HepG2 (cell line): ENCODE measurements around the gene TEX55.
A peak's percentile ranks its signal among the peaks of the same experiment; 100 is the strongest.

Source experiments
- AGO1 ChIP-seq: fragments of 200-400 bp; formaldehyde crosslinking; IDR thresholded peaks from 2 replicates; pipeline ENCODE4 v1.6.1; 2017; ENCODE audit warnings: mild to moderate bottlenecking, low read depth, low read length, moderate library complexity; ENCODE audit not compliant: poor library complexity, severe bottlenecking
- CTCF ChIP-seq: sonication (generic); formaldehyde crosslinking; IDR thresholded peaks from 2 replicates; pipeline ENCODE4 v1.5.0; 2020; ENCODE audit warnings: mild to moderate bottlenecking, missing genetic modification reagents, moderate library complexity
- EZH2 ChIP-seq: conservative IDR thresholded peaks from 2 replicates; pipeline ENCODE4 v1.6.1; 2012; ENCODE audit warnings: mild to moderate bottlenecking, low read depth, low read length, moderate library complexity
- JARID2 ChIP-seq: sonication (generic); formaldehyde crosslinking; IDR thresholded peaks from 2 replicates; pipeline ENCODE4 v1.8.1; 2023; ENCODE audit warnings: missing genetic modification reagents, inconsistent platforms; ENCODE audit not compliant: insufficient replicate concordance
- MAZ ChIP-seq, 2 experiments: sonication (generic) in 1 of 2; formaldehyde crosslinking in 1 of 2; IDR thresholded peaks; 2 replicates each; pipeline versions ENCODE4 v1.5.0 to v1.6.1; 2012 to 2020; ENCODE audit warnings: low read depth in 2 of 2, mild to moderate bottlenecking in 2 of 2, borderline replicate concordance in 1 of 2, improper control_type of control experiment in 1 of 2, low read length in 1 of 2, missing genetic modification reagents in 1 of 2, moderate library complexity in 1 of 2
- POLR2A ChIP-seq, 2 experiments: IDR thresholded peaks; 2 replicates each; pipeline ENCODE4 v1.6.1; 2011; ENCODE audit warnings: low read depth in 2 of 2, low read length in 2 of 2, mild to moderate bottlenecking in 1 of 2, moderate library complexity in 1 of 2; ENCODE audit not compliant: insufficient read depth in 1 of 2
- SNRNP70 ChIP-seq: fragments of 200-400 bp; formaldehyde crosslinking; IDR thresholded peaks from 2 replicates; pipeline ENCODE4 v1.6.1; 2017; ENCODE audit warnings: mild to moderate bottlenecking, low read depth, low read length, moderate library complexity
- XBP1 ChIP-seq: sonication (generic); formaldehyde crosslinking; IDR thresholded peaks from 2 replicates; pipeline ENCODE4 v1.5.0; 2020; ENCODE audit warnings: missing genetic modification reagents
- ZNF746 ChIP-seq: sonication (generic); formaldehyde crosslinking; IDR thresholded peaks from 2 replicates; pipeline ENCODE4 v1.8.0; 2022; ENCODE audit warnings: mild to moderate bottlenecking, missing genetic modification reagents
- ZNF770 ChIP-seq: sonication (generic); formaldehyde crosslinking; IDR thresholded peaks from 2 replicates; pipeline ENCODE4 v1.5.0; 2020; ENCODE audit warnings: mild to moderate bottlenecking, missing genetic modification reagents
- TF ChIP-seq, protein P1 (sequence below), 2 experiments: sonication (generic) in 1 of 2; formaldehyde crosslinking in 1 of 2; IDR thresholded peaks; 2 replicates each; pipeline versions ENCODE4 v1.4.0 to v1.6.1; 2018 to 2020; ENCODE audit warnings: missing genetic modification reagents in 2 of 2, borderline replicate concordance in 1 of 2, low read depth in 1 of 2, mild to moderate bottlenecking in 1 of 2, missing biosample characterization in 1 of 2
- TF ChIP-seq, protein P2 (sequence below): sonication (generic); formaldehyde crosslinking; conservative IDR thresholded peaks from 2 replicates; pipeline ENCODE4 v1.4.0; 2020; ENCODE audit warnings: missing genetic modification reagents

GRCh38 chr3:119145500-119146167 lies at the start of gene TEX55:
- TF ChIP-seq CTCF (CRISPR knock-in tag) (peak; percentile 79), JARID2 (no peak), AGO1 (no peak), XBP1 (CRISPR knock-in tag) (no peak), EZH2 (no peak), ZNF770 (CRISPR knock-in tag) (no peak), MAZ (IDR thresholded peaks at IDR 0.05; ENCODE audit: borderline replicate concordance, low read depth, low read length) (no peak), MAZ (CRISPR knock-in tag; IDR thresholded peaks at IDR 0.05; ENCODE audit: low read depth) (no peak), ZNF746 (CRISPR knock-in tag) (no peak), SNRNP70 (no peak), POLR2A (IDR thresholded peaks at IDR 0.05; ENCODE audit: insufficient read depth in 1 of 2, low read depth in 2 of 2, low read length in 2 of 2) (no peak)
- TF ChIP-seq, protein P1, sequence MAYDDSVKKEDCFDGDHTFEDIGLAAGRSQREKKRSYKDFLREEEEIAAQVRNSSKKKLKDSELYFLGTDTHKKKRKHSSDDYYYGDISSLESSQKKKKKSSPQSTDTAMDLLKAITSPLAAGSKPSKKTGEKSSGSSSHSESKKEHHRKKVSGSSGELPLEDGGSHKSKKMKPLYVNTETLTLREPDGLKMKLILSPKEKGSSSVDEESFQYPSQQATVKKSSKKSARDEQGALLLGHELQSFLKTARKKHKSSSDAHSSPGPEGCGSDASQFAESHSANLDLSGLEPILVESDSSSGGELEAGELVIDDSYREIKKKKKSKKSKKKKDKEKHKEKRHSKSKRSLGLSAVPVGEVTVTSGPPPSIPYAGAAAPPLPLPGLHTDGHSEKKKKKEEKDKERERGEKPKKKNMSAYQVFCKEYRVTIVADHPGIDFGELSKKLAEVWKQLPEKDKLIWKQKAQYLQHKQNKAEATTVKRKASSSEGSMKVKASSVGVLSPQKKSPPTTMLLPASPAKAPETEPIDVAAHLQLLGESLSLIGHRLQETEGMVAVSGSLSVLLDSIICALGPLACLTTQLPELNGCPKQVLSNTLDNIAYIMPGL (CRISPR knock-in tag; IDR thresholded peaks at IDR 0.05; ENCODE audit: borderline replicate concordance in 1 of 2, low read depth in 1 of 2): no peak
- TF ChIP-seq, protein P2, sequence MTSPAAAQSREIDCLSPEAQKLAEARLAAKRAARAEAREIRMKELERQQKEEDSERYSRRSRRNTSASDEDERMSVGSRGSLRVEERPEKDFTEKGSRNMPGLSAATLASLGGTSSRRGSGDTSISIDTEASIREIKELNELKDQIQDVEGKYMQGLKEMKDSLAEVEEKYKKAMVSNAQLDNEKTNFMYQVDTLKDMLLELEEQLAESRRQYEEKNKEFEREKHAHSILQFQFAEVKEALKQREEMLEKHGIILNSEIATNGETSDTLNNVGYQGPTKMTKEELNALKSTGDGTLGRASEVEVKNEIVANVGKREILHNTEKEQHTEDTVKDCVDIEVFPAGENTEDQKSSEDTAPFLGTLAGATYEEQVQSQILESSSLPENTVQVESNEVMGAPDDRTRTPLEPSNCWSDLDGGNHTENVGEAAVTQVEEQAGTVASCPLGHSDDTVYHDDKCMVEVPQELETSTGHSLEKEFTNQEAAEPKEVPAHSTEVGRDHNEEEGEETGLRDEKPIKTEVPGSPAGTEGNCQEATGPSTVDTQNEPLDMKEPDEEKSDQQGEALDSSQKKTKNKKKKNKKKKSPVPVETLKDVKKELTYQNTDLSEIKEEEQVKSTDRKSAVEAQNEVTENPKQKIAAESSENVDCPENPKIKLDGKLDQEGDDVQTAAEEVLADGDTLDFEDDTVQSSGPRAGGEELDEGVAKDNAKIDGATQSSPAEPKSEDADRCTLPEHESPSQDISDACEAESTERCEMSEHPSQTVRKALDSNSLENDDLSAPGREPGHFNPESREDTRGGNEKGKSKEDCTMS (CRISPR knock-in tag): no peak
